GM12873 (cell line): ENCODE results near the gene METTL25B.

Experiments
- CTCF ChIP-seq: IDR thresholded peaks from 2 replicates; pipeline ENCODE4 v1.5.1; 2012; ENCODE audit warnings: low read depth, mild to moderate bottlenecking, moderate library complexity, low read length, control low read depth; ENCODE audit not compliant: insufficient read depth; ENCODE audit errors: missing control alignments

METTL25B gene

GRCh38 chr1:156733989-156734584 lies 5.8 kb downstream of the METTL25B start:
- TF ChIP-seq CTCF: no peak

GRCh38 chr1:156738407-156738806 lies 10.1 kb downstream of the METTL25B start:
- TF ChIP-seq CTCF: no peak

GRCh38 chr1:156738916-156739315 lies 10.6 kb downstream of the METTL25B start:
- no peak for TF ChIP-seq CTCF

GRCh38 chr1:156740237-156740740 lies 12.0 kb downstream of the METTL25B start:
- TF ChIP-seq CTCF: no peak

- no peak for TF ChIP-seq CTCF
Measured at GRCh38 chr1:156740741-156741480, 12.6 kb downstream of the METTL25B start, which contains the start of gene MRPL24. MRPL24 (minus strand) TSS chr1:156741088; CDS start chr1:156738704, 2,384 bp downstream.

- no peak for TF ChIP-seq CTCF
Measured at GRCh38 chr1:156741481-156741983, 13.3 kb downstream of the METTL25B start.

- TF ChIP-seq CTCF: no peak
Measured at GRCh38 chr1:156742017-156742416, 13.7 kb downstream of the METTL25B start.
